Type B pancreatic cell (in vitro differentiated cells): ENCODE measurements around the gene PNPLA6. TPM values are rescaled to one million over a fixed set of nuclear protein-coding genes. Genes with fewer than 3 reads are reported as not detected.

Experiments used
- DNase-seq: peaks from one replicate; pipeline ENCODE4 v3.0.0; 2021; ENCODE audit warnings: mixed read lengths; ENCODE audit not compliant: unreplicated experiment; ENCODE audit errors: extremely low spot score
- H3K27ac Mint-ChIP-seq: 2 replicates; pipeline ENCODE4 v1.8.0; 2021; ENCODE audit warnings: mild to moderate bottlenecking, mixed read lengths
- H3K27me3 Mint-ChIP-seq: 2 replicates; pipeline ENCODE4 v1.8.0; 2021; ENCODE audit warnings: mixed read lengths
- H3K36me3 Mint-ChIP-seq: 2 replicates; pipeline ENCODE4 v1.8.0; 2021; ENCODE audit warnings: mixed read lengths
- H3K4me1 Mint-ChIP-seq: one replicate; pipeline ENCODE4 v1.8.0; 2021; ENCODE audit warnings: mixed read lengths; ENCODE audit not compliant: unreplicated experiment
- H3K4me3 Mint-ChIP-seq: 2 replicates; pipeline ENCODE4 v1.8.0; 2021; ENCODE audit warnings: mild to moderate bottlenecking, mixed read lengths
- H3K9me3 Mint-ChIP-seq: 2 replicates; pipeline ENCODE4 v1.8.0; 2021; ENCODE audit warnings: mixed read lengths
- total RNA-seq: library from RNA; stranded (reverse); gene quantifications from 2 replicates; pipeline ENCODE4 v1.2.1, GENCODE V29; 2021; ENCODE audit warnings: low replicate concordance
- TF ChIP-seq, protein P1 (sequence below): fragments of 200-600 bp; sonication (generic); conservative IDR thresholded peaks from 2 replicates; pipeline ENCODE4 v1.5.0; 2021; ENCODE audit warnings: antibody characterized with exemption, mild to moderate bottlenecking

Gene PNPLA6
- total RNA-seq, 1 donor from 2014 or later, result 84.3 TPM

- no peak overlapping the region for H3K27ac Mint-ChIP-seq
- TF ChIP-seq, protein P1, sequence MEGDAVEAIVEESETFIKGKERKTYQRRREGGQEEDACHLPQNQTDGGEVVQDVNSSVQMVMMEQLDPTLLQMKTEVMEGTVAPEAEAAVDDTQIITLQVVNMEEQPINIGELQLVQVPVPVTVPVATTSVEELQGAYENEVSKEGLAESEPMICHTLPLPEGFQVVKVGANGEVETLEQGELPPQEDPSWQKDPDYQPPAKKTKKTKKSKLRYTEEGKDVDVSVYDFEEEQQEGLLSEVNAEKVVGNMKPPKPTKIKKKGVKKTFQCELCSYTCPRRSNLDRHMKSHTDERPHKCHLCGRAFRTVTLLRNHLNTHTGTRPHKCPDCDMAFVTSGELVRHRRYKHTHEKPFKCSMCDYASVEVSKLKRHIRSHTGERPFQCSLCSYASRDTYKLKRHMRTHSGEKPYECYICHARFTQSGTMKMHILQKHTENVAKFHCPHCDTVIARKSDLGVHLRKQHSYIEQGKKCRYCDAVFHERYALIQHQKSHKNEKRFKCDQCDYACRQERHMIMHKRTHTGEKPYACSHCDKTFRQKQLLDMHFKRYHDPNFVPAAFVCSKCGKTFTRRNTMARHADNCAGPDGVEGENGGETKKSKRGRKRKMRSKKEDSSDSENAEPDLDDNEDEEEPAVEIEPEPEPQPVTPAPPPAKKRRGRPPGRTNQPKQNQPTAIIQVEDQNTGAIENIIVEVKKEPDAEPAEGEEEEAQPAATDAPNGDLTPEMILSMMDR, result no peak
- H3K4me3 Mint-ChIP-seq, result no peak overlapping the region
Observed at GRCh38 chr19:7550169-7550770, 14.8 kb downstream of the PNPLA6 start.

DNA sequence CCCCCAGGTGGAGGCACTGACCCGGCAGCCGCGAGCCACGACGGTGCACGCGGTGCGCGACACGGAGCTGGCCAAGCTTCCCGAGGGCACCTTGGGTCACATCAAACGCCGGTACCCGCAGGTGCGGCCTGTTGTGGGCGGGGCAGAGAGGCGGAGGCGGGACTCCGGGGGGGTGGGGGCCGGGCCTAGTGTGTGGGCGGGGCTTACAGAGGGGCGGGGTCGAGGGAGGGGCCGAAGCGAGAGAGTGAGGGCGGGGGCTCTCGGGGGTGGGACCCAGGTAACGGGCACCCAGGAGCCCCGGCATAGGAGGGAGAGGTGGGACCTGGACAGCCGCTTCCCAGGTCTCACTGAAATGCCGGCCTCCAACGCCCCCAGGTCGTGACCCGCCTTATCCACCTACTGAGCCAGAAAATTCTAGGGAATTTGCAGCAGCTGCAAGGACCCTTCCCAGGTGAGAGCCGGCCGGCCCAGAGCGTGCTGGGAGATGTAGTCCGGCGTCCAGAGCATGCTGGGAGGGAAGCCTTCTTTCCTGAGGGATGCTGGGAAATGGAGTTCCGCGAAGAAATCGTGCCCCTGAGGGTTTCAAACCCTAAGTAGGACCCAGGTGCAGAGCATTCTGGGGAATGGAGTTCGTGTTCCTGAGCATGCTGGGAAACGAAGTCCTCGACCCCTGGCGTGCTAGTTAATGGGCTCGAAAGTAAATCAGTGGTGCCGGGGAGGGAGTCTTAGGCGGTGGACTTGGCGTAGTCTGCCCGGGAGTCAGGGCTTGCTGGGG lies 15.7 kb downstream of the PNPLA6 start:
- TF ChIP-seq, protein P1, result no peak
- DNase-seq, result peak; percentile 81
- Mint-ChIP-seq H3K27me3 (no peaks in the 10 kb centered on the region), H3K4me1 (peaks cover 6% of the 10 kb centered on the region), H3K9me3 (no peaks in the 10 kb centered on the region), H3K36me3 (peaks cover 4% of the 10 kb centered on the region), H3K4me3 (peak overlapping the region; percentile 77), H3K27ac (peak overlapping the region; percentile 59)

More at GRCh38 chr19:7550169-7550770, 14.8 kb downstream of the PNPLA6 start:
- no peak for DNase-seq
- Mint-ChIP-seq H3K36me3 (peaks cover 8% of the 10 kb centered on the region), H3K27me3 (no peaks in the 10 kb centered on the region), H3K9me3 (no peaks in the 10 kb centered on the region), H3K4me1 (peaks cover 6% of the 10 kb centered on the region)

DNA sequence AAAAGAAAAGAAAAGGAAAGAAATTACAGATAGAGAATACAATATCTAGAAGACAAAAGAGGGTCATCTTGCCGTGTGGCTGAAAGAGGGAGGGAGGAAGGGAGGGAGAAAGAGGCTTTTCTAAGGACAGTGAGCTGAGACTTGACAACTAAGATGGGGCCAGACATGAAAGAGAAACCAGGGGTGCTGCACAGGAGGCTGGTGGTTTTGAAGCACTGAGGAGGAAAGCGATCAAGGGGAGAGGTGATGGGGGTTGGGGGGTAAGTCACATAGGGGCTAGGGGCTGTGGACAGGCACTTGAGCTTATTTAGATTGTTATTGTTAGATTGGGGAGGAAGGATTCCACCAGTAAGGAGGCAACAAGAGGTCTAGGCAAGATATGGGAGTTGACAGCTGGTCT lies 17.3 kb downstream of the PNPLA6 start:
- Mint-ChIP-seq H3K4me3 (no peak overlapping the region), H3K36me3 (peaks cover 6% of the 10 kb centered on the region), H3K27me3 (no peaks in the 10 kb centered on the region), H3K4me1 (peaks cover 6% of the 10 kb centered on the region), H3K9me3 (no peaks in the 10 kb centered on the region), H3K27ac (no peak overlapping the region)
- TF ChIP-seq, protein P1, result no peak
- no peak for DNase-seq

DNA sequence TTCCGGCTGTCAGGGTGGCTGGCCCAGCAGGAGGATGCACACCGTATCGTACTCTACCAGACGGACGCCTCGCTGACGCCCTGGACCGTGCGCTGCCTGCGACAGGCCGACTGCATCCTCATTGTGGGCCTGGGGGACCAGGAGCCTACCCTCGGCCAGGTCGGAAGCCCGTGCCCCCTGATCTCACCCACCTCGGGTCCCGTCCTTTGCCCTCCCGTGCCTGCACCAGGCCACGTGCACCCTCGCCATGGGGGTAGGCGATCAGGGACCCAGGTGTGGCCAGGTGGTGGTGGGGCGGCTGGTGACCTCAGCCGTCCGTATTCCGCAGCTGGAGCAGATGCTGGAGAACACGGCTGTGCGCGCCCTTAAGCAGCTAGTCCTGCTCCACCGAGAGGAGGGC lies 19.0 kb downstream of the PNPLA6 start:
- TF ChIP-seq, protein P1, result no peak
- no peak for DNase-seq
- no peak overlapping the region for H3K4me3 Mint-ChIP-seq
- H3K36me3 Mint-ChIP-seq, result peaks cover 13% of the 10 kb centered on the region
- no peak overlapping the region for H3K27ac Mint-ChIP-seq
- no peaks in the 10 kb centered on the region for H3K27me3 Mint-ChIP-seq
- peaks cover 6% of the 10 kb centered on the region for H3K4me1 Mint-ChIP-seq
- H3K9me3 Mint-ChIP-seq, result no peaks in the 10 kb centered on the region

DNA sequence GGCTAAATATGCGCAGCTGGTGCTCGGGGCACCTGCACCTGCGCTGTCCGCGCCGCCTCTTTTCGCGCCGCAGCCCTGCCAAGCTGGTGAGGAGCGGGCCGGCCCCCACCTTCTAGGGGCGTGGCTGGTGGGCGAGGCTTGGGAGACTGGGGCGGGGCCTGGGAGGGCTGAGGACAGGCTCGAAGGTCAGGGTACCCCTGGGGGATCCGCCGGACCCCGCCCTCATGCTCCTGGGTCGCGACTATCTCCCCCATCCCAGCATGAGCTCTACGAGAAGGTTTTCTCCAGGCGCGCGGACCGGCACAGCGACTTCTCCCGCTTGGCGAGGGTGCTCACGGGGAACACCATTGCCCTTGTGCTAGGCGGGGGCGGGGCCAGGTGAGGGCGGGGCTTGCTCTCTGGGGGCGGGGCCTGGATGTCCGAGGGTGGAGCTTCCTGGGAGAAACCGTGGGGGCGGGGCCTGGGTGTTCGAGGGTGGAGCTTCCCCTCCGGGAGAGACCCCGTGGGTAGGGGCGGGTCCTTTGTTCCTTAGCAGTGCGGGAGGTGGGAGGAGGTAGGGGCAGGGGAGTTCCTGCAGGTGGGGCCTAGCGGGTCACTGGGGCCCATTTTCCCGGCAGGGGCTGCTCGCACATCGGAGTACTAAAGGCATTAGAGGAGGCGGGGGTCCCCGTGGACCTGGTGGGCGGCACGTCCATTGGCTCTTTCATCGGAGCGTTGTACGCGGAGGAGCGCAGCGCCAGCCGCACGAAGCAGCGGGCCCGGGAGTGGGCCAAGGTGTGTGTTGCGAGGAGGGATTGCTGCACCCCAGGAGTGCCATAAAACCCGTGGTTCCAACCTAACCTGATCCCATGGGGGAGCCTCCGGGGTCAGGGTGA lies 19.7 kb downstream of the PNPLA6 start:
- H3K4me1 Mint-ChIP-seq, result peaks cover 6% of the 10 kb centered on the region
- H3K27ac Mint-ChIP-seq, result no peak overlapping the region
- H3K9me3 Mint-ChIP-seq, result no peaks in the 10 kb centered on the region
- TF ChIP-seq, protein P1, result no peak
- H3K36me3 Mint-ChIP-seq, result peaks cover 15% of the 10 kb centered on the region
- H3K4me3 Mint-ChIP-seq, result no peak overlapping the region
- H3K27me3 Mint-ChIP-seq, result no peaks in the 10 kb centered on the region
- no peak for DNase-seq
